KMS-11 (cell line): ENCODE data around the gene KLHL34.

Experiments
- H2AFZ ChIP-seq: fragments of 200-600 bp; sonication (generic); 2 replicates; pipeline ENCODE4 v1.6.1; 2016; ENCODE audit warnings: antibody characterized with exemption, mixed run types, low read depth
- H3K27ac ChIP-seq: fragments of 200-600 bp; sonication (generic); 2 replicates; pipeline ENCODE4 v1.6.1; 2016; ENCODE audit warnings: mild to moderate bottlenecking, mixed run types
- H3K27me3 ChIP-seq: fragments of 200-600 bp; sonication (generic); 2 replicates; pipeline ENCODE4 v1.6.1; 2017; ENCODE audit warnings: mild to moderate bottlenecking, low read depth, mixed run types, moderate library complexity; ENCODE audit not compliant: insufficient read depth
- H3K36me3 ChIP-seq: fragments of 200-600 bp; sonication (generic); 2 replicates; pipeline ENCODE4 v1.6.1; 2017; ENCODE audit warnings: mild to moderate bottlenecking, mixed run types; ENCODE audit not compliant: insufficient read depth
- H3K4me1 ChIP-seq: fragments of 200-600 bp; sonication (generic); 2 replicates; pipeline ENCODE4 v1.6.1; 2016; ENCODE audit warnings: mild to moderate bottlenecking, low read depth, mixed run types; ENCODE audit not compliant: poor library complexity, severe bottlenecking
- H3K4me2 ChIP-seq: fragments of 200-600 bp; sonication (generic); 2 replicates; pipeline ENCODE4 v1.7.0; 2016; ENCODE audit warnings: mild to moderate bottlenecking, mixed run types
- H3K4me3 ChIP-seq: fragments of 200-600 bp; sonication (generic); IDR thresholded peaks from 2 replicates; pipeline ENCODE4 v1.6.1; 2017; ENCODE audit warnings: low read depth, low read length, mixed read lengths; ENCODE audit not compliant: insufficient read depth
- H3K79me2 ChIP-seq: fragments of 200-600 bp; sonication (generic); 2 replicates; pipeline ENCODE4 v1.6.1; 2016; ENCODE audit warnings: low read depth, mixed run types; ENCODE audit not compliant: insufficient read depth
- H3K9ac ChIP-seq: fragments of 200-600 bp; sonication (generic); 2 replicates; pipeline ENCODE4 v1.6.1; 2016; ENCODE audit warnings: mild to moderate bottlenecking, mixed run types
- H4K20me1 ChIP-seq: fragments of 200-600 bp; sonication (generic); 2 replicates; pipeline ENCODE4 v1.6.1; 2016; ENCODE audit warnings: mild to moderate bottlenecking, mixed run types; ENCODE audit not compliant: insufficient read depth
- CTCF ChIP-seq: fragments of 200-600 bp; sonication (generic); conservative IDR thresholded peaks from 2 replicates; pipeline ENCODE4 v1.6.1; 2017; ENCODE audit warnings: low read depth, mild to moderate bottlenecking, antibody characterized with exemption, low read length, moderate library complexity, mixed read lengths

Gene KLHL34

DNA sequence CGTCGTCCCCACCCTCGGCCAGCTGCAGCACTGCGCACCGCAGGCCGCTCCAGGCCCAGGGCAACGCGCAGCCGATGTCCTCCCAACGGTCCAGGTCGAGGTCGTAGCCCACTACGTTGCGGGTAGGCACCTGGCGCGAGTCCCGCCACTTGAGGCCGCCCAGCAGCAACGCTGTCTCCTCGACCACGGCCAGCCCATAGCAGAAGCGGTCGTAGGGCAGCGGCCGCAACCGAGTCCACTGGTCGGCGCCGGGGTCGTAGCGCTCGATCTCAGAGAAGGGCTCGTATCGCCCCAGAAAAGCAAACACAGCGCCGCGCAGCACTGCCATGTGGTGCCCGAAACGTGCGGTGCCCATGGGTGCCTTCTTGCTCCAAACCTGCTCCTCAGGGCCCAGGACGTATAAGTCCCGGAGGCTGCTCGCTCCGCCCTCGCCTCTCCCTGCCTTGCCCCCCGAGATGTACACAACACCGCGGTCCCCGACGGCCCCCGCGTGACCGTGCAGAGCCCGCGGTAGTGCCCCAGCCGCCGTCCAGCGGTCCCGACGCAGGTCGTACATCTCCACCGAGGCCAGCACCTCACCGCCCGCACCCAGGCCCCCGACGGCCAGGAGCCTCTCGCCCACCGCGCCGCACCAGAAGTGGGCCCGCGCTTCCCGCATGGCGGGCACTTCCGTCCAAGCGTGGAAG is 2.1 kb downstream of the KLHL34 start:
- H3K4me1 ChIP-seq, result peaks cover 9% of the 10 kb centered on the region
- H3K27ac ChIP-seq, result no peak overlapping the region
- H3K4me3 ChIP-seq, result no peak overlapping the region
- no peak overlapping the region for H3K9ac ChIP-seq
- H3K36me3 ChIP-seq, result no peaks in the 10 kb centered on the region
- no peaks in the 10 kb centered on the region for H4K20me1 ChIP-seq
- no peaks in the 10 kb centered on the region for H3K79me2 ChIP-seq
- no peak overlapping the region for H2AFZ ChIP-seq
- no peak overlapping the region for H3K4me2 ChIP-seq
- TF ChIP-seq CTCF, result no peak
- H3K27me3 ChIP-seq, result no peaks in the 10 kb centered on the region

DNA sequence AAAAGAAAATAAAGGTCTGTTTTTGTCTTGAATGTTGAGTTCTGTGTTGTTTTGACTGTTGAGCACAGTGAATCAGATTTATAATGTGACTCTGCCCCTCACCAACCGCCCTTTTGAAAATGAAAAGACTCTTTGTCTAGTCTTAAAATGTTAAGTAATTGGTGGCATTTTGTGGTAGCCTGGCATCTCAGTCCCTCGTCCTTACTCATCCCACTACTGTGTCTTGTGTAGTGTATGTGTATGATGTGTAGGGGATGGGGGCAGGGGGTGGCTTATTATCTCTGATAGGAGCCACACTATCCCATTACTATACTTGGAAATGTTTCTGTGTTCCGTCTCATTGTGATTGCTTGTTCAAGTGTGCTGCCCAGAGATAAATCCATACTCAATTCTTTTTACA is 12.2 kb downstream of the KLHL34 start:
- Histone ChIP-seq H2AFZ (no peak overlapping the region), H3K27ac (no peak overlapping the region), H3K9ac (no peak overlapping the region), H3K4me3 (no peak overlapping the region), H3K4me2 (no peak overlapping the region), H4K20me1 (no peaks in the 10 kb centered on the region), H3K36me3 (no peaks in the 10 kb centered on the region), H3K27me3 (no peaks in the 10 kb centered on the region), H3K4me1 (no peaks in the 10 kb centered on the region), H3K79me2 (no peaks in the 10 kb centered on the region)
- TF ChIP-seq CTCF, result no peak

GRCh38 chrX:21645431-21645830 is 12.7 kb downstream of the KLHL34 start:
- Histone ChIP-seq H3K36me3 (no peaks in the 10 kb centered on the region), H4K20me1 (no peaks in the 10 kb centered on the region), H3K4me2 (no peak overlapping the region), H2AFZ (no peak overlapping the region), H3K79me2 (no peaks in the 10 kb centered on the region), H3K27me3 (no peaks in the 10 kb centered on the region), H3K9ac (no peak overlapping the region), H3K4me3 (no peak overlapping the region), H3K4me1 (no peaks in the 10 kb centered on the region), H3K27ac (no peak overlapping the region)
- TF ChIP-seq CTCF, result no peak

- Histone ChIP-seq H4K20me1 (no peaks in the 10 kb centered on the region), H3K4me1 (no peaks in the 10 kb centered on the region), H3K4me2 (no peak overlapping the region), H3K36me3 (no peaks in the 10 kb centered on the region), H3K4me3 (no peak overlapping the region), H3K27me3 (no peaks in the 10 kb centered on the region), H3K9ac (no peak overlapping the region), H3K27ac (no peak overlapping the region), H3K79me2 (no peaks in the 10 kb centered on the region), H2AFZ (no peak overlapping the region)
- no peak for TF ChIP-seq CTCF
Measured at GRCh38 chrX:21639775-21640174, 18.4 kb downstream of the KLHL34 start.
